Transverse colon (tissue), 4 donors: Measurements from ENCODE around the gene ANKRD50.

Experiments
- EP300 ChIP-seq: sonication (generic); formaldehyde crosslinking; IDR thresholded peaks from one replicate; pipeline ENCODE4 v1.6.1; 2017; ENCODE audit warnings: antibody characterized with exemption, low read depth
- POLR2A ChIP-seq: fragments of 450-650 bp; IDR thresholded peaks from one replicate; pipeline ENCODE4 v1.6.1; 2016; ENCODE audit warnings: antibody characterized with exemption, mild to moderate bottlenecking, moderate library complexity
- POLR2AphosphoS5 ChIP-seq, 3 donors: sonication (generic); formaldehyde crosslinking; IDR thresholded peaks; one replicate each; pipeline ENCODE4 v1.6.1; 2016; ENCODE audit warnings: antibody characterized with exemption in 3 of 3
- TF ChIP-seq, protein P1 (sequence below), 5 experiments: fragments of 200-600 bp in 3 of 5; fragments of 450-650 bp in 2 of 5; sonication (generic) in 3 of 5; IDR thresholded peaks; 1 replicate in 2 of 5; 2 replicates in 3 of 5; pipeline ENCODE4 v1.5.1; 2016 to 2017; ENCODE audit warnings: antibody characterized with exemption in 5 of 5, inconsistent platforms in 3 of 5, mild to moderate bottlenecking in 2 of 5, moderate library complexity in 1 of 5

DNA sequence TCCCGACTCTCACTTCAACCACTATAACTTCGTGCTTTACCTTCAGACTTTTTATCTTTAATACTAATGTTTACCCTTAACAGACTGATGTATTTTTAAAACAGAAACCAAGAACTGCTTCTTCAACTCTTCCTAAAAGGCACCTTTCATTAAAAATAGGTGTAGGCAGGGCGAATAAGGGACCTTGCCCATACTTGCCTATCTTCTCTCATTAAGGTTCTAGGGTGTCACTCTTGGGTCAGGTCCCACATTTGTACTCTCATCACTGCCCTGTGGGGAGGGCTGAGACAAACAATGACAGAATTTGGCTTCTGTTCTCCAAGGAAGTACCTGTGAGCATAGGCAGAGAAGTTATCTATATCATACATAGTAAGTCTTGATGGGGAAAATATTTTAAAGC lies 69.7 kb downstream of the ANKRD50 start:
- TF ChIP-seq, protein P1, sequence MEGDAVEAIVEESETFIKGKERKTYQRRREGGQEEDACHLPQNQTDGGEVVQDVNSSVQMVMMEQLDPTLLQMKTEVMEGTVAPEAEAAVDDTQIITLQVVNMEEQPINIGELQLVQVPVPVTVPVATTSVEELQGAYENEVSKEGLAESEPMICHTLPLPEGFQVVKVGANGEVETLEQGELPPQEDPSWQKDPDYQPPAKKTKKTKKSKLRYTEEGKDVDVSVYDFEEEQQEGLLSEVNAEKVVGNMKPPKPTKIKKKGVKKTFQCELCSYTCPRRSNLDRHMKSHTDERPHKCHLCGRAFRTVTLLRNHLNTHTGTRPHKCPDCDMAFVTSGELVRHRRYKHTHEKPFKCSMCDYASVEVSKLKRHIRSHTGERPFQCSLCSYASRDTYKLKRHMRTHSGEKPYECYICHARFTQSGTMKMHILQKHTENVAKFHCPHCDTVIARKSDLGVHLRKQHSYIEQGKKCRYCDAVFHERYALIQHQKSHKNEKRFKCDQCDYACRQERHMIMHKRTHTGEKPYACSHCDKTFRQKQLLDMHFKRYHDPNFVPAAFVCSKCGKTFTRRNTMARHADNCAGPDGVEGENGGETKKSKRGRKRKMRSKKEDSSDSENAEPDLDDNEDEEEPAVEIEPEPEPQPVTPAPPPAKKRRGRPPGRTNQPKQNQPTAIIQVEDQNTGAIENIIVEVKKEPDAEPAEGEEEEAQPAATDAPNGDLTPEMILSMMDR (IDR thresholded peaks at IDR 0.05): no peak
- no peak for TF ChIP-seq EP300
- no peak for TF ChIP-seq POLR2A
- TF ChIP-seq POLR2AphosphoS5 (IDR thresholded peaks at IDR 0.05): no peak
